HFF-Myc (cell line): ENCODE data around the gene OVCH1.
"Not testable (repeated sequence)": the region's sequence is repeated elsewhere in the genome, so short reads cannot be mapped to it uniquely, and the experiment has no call there.

Source experiments
- DNase-seq: peaks from one replicate; pipeline ENCODE4 v3.0.0-alpha.2; 2011; ENCODE audit warnings: low read depth; ENCODE audit errors: extremely low read depth
- H3K4me3 ChIP-seq: replicated peaks from 2 replicates; pipeline ENCODE4 v1.5.1; 2011; ENCODE audit warnings: low read depth, mild to moderate bottlenecking, control low read depth, low read length
- CTCF ChIP-seq: IDR thresholded peaks from 2 replicates; pipeline ENCODE4 v1.5.1; 2012; ENCODE audit warnings: mild to moderate bottlenecking, low read depth, low read length, control low read depth; ENCODE audit errors: missing control alignments

OVCH1 gene

GRCh38 chr12:29438752-29439408 is 58.6 kb downstream of the OVCH1 start:
- no peak overlapping the region for H3K4me3 ChIP-seq
- DNase-seq: no peak
- no peak for TF ChIP-seq CTCF

GRCh38 chr12:29437575-29437974 is 59.9 kb downstream of the OVCH1 start:
- DNase-seq: no peak
- no peak for TF ChIP-seq CTCF
- H3K4me3 ChIP-seq: no peak overlapping the region

GRCh38 chr12:29436815-29437214 is 60.7 kb downstream of the OVCH1 start:
- not testable (repeated sequence) for DNase-seq, H3K4me3 ChIP-seq

GRCh38 chr12:29431513-29431912 is 66.0 kb downstream of the OVCH1 start:
- TF ChIP-seq CTCF: no peak
- no peak overlapping the region for H3K4me3 ChIP-seq
- DNase-seq: no peak

GRCh38 chr12:29430716-29431044 is 66.8 kb downstream of the OVCH1 start:
- TF ChIP-seq CTCF: no peak
- H3K4me3 ChIP-seq: no peak overlapping the region

GRCh38 chr12:29429999-29430715 is 67.3 kb downstream of the OVCH1 start:
- no peak overlapping the region for H3K4me3 ChIP-seq
- TF ChIP-seq CTCF: no peak
- DNase-seq: no peak

More at GRCh38 chr12:29430716-29431044, 66.8 kb downstream of the OVCH1 start:
- no peak for DNase-seq

GRCh38 chr12:29428633-29429032 is 68.9 kb downstream of the OVCH1 start:
- no peak overlapping the region for H3K4me3 ChIP-seq
- no peak for TF ChIP-seq CTCF
- DNase-seq: peak; percentile 7
